ENCODE measurements around the gene CXCL3. TPM values are rescaled to one million over a fixed set of nuclear protein-coding genes. Genes with fewer than 3 reads are reported as not detected.

Gene CXCL3
- total RNA-seq, 2 donors from 2014 or later = 1.4 to 4.8 TPM

GRCh38 chr4:74004668-74005067 lies 33.8 kb downstream of the CXCL3 start:
- Histone ChIP-seq H3K4me1 (replicated peaks) (no peaks in the 10 kb centered on the region), H3K36me3 (no peaks in the 10 kb centered on the region), H3K27me3 (replicated peaks; ENCODE audit: insufficient read depth) (no peaks in the 10 kb centered on the region), H3K27ac (no peak overlapping the region), H3K4me3 (no peak overlapping the region), H3K9me3 (no peaks in the 10 kb centered on the region)
- 64% methylated on average over 4 of the region's 4 CpGs for WGBS
- no peak for DNase-seq (ENCODE audit: low spot score)
- TF ChIP-seq POLR2AphosphoS5 (IDR thresholded peaks at IDR 0.05) = no peak
- TF ChIP-seq POLR2A (IDR thresholded peaks at IDR 0.05) = no peak
- TF ChIP-seq, protein P1, sequence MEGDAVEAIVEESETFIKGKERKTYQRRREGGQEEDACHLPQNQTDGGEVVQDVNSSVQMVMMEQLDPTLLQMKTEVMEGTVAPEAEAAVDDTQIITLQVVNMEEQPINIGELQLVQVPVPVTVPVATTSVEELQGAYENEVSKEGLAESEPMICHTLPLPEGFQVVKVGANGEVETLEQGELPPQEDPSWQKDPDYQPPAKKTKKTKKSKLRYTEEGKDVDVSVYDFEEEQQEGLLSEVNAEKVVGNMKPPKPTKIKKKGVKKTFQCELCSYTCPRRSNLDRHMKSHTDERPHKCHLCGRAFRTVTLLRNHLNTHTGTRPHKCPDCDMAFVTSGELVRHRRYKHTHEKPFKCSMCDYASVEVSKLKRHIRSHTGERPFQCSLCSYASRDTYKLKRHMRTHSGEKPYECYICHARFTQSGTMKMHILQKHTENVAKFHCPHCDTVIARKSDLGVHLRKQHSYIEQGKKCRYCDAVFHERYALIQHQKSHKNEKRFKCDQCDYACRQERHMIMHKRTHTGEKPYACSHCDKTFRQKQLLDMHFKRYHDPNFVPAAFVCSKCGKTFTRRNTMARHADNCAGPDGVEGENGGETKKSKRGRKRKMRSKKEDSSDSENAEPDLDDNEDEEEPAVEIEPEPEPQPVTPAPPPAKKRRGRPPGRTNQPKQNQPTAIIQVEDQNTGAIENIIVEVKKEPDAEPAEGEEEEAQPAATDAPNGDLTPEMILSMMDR (IDR thresholded peaks at IDR 0.05) = no peak
- intact Hi-C loops (cut with DNase I) = no loop called here

DNA sequence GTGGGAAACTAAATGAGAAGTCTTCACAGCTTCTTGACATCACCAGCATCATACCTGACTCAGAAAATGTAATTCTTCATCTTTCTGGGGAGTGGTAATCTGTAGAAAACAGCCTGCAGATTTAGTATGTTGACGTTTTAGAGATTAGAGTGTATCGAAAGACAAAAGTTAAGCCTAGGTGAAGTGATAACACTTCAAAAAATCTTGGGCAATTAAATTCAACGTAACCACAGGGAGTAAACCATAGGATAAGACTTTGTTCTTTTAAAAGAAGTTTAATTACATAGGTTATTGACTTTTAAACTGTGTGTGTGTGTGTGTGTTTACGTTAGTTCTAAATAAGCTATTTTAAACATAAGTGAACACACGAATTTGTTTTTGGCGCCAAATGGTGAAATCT lies 38.2 kb downstream of the CXCL3 start:
- intact Hi-C loops (cut with DNase I) = no loop called here
- no peak for TF ChIP-seq POLR2A (IDR thresholded peaks at IDR 0.05)
- TF ChIP-seq, protein P1 (IDR thresholded peaks at IDR 0.05) = no peak
- no peak for TF ChIP-seq POLR2AphosphoS5 (IDR thresholded peaks at IDR 0.05)
- Histone ChIP-seq H3K27me3 (replicated peaks; ENCODE audit: insufficient read depth) (no peaks in the 10 kb centered on the region), H3K27ac (no peak overlapping the region), H3K4me1 (replicated peaks) (no peaks in the 10 kb centered on the region), H3K4me3 (no peak overlapping the region), H3K9me3 (no peaks in the 10 kb centered on the region), H3K36me3 (no peaks in the 10 kb centered on the region)
- DNase-seq (ENCODE audit: low spot score) = no peak
- WGBS = 66% methylated on average over 6 of the region's 6 CpGs

DNA sequence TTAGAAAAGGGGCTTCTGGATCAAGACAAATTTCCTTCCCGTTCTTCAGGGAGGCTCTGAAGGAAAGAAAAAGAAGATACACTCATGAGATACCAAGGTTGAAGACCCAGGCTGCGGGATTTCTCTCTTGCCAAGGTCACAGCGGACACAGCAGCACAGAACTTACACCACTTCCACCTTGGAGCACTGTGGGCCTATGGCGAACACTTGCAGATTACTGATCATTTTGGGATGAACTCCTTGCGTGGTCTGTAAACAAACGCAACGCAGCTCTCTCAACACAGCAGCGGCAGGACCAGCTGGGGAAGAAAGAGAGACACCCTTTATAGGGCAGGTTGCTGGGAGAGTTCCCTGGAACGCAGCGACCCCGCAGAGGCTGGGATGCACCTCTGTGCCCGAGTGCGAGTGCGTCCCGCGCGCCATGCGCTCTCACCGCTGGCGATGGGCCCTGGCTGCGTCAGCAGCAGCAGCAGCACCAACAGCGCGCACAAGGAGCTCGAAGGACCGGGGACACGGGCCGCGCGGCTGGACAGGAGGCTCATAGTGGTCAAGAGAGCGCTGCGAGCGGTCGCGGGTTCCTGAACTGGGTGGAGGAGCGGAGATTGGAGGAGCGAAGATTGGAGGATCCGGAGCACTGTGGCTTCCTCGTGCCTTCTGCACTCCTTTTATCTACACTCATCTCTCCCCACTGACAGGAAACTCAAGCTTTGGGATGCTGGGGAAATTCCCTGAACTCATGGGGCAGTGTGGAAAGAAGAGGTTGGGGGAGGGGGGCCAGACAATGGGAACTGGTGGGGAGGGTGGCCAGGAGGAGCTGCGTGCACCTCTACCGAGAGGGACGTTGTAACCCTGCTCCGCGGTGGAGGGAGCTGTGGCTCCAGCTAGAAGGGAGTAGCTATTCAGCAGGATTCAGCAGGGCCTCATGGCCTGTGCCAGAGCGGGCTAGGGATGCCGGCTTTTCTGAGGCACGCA lies 40.2 kb downstream of the CXCL3 start, which contains the start of gene CXCL5:
Gene CXCL5, minus strand, starts transcription at position 638 of the 972 bp plus-strand sequence. Its CDS starts 96 bp downstream, at position 542.
- no peaks in the 10 kb centered on the region for H3K27me3 ChIP-seq (replicated peaks; ENCODE audit: insufficient read depth)
- intact Hi-C loops (cut with DNase I) = no loop called here
- no peak within 1 kb of the TSS for H3K4me3 ChIP-seq
- WGBS = 9% methylated on average over 46 of the region's 46 CpGs
- H3K9me3 ChIP-seq = no peaks in the 10 kb centered on the region
- DNase-seq (ENCODE audit: low spot score) = no peak
- H3K36me3 ChIP-seq = no peaks in the 10 kb centered on the region
- H3K4me1 ChIP-seq (replicated peaks) = no peaks in the 10 kb centered on the region
- H3K27ac ChIP-seq = no peak within 1 kb of the TSS
- no peak for TF ChIP-seq POLR2AphosphoS5 (IDR thresholded peaks at IDR 0.05)
- no peak for TF ChIP-seq POLR2A (IDR thresholded peaks at IDR 0.05)
- TF ChIP-seq, protein P1 (IDR thresholded peaks at IDR 0.05) = no peak

DNA sequence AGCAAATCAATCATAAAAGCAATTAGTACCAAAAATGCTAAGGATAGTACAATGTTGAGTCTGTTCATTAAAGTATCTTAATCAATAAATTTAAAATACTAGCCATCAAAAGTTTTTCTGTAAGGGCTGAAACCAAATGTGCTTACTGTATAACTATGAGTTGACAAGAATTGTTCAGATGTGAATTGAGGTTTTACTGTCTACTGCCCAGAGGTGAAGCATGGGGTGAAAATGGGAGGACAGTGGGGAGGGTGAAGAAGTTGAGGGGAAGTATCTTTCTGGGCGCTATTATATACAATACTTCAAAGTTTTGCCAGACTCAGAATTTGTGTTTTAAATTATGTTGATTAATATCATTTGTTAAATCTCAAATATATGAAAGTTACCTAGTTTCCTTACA lies 46.4 kb downstream of the CXCL3 start:
- H3K4me1 ChIP-seq (replicated peaks) = no peaks in the 10 kb centered on the region
- H3K27me3 ChIP-seq (replicated peaks; ENCODE audit: insufficient read depth) = no peaks in the 10 kb centered on the region
- TF ChIP-seq, protein P1 (IDR thresholded peaks at IDR 0.05) = no peak
- no peak for TF ChIP-seq POLR2AphosphoS5 (IDR thresholded peaks at IDR 0.05)
- H3K4me3 ChIP-seq = no peak overlapping the region
- no peaks in the 10 kb centered on the region for H3K9me3 ChIP-seq
- intact Hi-C loops (cut with DNase I) = no loop called here
- DNase-seq (ENCODE audit: low spot score) = no peak
- no peaks in the 10 kb centered on the region for H3K36me3 ChIP-seq
- WGBS = 0% methylated on average over 1 of the region's 1 CpG
- H3K27ac ChIP-seq = no peak overlapping the region

DNA sequence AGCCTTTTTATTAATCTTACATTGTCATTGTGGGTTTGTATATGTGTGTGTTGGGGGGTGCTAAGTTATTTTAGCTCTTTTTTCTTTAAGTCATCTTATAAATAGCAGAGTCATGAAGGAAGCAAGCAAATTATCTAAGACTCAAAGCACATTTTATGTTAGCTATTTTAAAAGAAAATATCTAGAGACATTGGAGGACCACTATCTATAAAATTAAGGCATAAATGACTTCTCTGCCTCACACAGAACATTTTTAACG lies 46.8 kb downstream of the CXCL3 start:
- Histone ChIP-seq H3K4me1 (replicated peaks) (no peaks in the 10 kb centered on the region), H3K27ac (no peak overlapping the region), H3K9me3 (no peaks in the 10 kb centered on the region), H3K36me3 (no peaks in the 10 kb centered on the region), H3K4me3 (no peak overlapping the region), H3K27me3 (replicated peaks; ENCODE audit: insufficient read depth) (no peaks in the 10 kb centered on the region)
- TF ChIP-seq, protein P1 (IDR thresholded peaks at IDR 0.05) = no peak
- TF ChIP-seq POLR2AphosphoS5 (IDR thresholded peaks at IDR 0.05) = no peak
- no peak for TF ChIP-seq POLR2A (IDR thresholded peaks at IDR 0.05)
- DNase-seq (ENCODE audit: low spot score) = no peak
- 90% methylated on average over 1 of the region's 1 CpG for WGBS
- intact Hi-C loops (cut with DNase I) = no loop called here
